OCI-LY7 (cell line): Measurements from ENCODE around the gene OR4D6.

ENCODE experiments used
- EZH2phosphoT487 ChIP-seq: fragments of 200-600 bp; sonication (generic); IDR thresholded peaks from 2 replicates; pipeline ENCODE4 v1.6.1; 2018; ENCODE audit warnings: low read depth, borderline replicate concordance, mild to moderate bottlenecking, mixed run types, antibody characterized with exemption, low read length, moderate library complexity, mixed read lengths
- TF ChIP-seq, protein P1 (sequence below): fragments of 200-600 bp; sonication (generic); conservative IDR thresholded peaks from 2 replicates; pipeline ENCODE4 v1.5.1; 2014; ENCODE audit warnings: mild to moderate bottlenecking, antibody characterized with exemption, low read length, moderate library complexity, mixed read lengths

DNA sequence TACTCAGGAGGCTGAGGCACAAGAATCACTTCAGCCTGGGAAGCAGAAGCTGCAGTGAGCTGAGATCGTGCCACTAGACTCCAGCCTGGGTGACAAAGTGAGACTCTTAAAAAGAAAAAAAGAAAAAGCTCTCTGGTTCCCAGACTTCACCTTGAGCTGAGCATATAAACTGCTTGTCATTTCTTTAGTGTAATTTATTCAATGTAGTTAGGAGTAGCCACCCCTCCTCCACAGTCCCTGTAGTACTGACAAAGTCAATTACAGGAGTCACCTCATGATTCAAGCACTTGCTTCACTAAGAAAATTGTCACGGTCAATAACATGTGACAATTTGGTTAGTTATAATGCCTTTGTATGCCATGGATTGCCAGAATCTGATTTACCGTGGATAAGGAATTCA lies 23.6 kb downstream of the OR4D6 start:
- TF ChIP-seq, protein P1, sequence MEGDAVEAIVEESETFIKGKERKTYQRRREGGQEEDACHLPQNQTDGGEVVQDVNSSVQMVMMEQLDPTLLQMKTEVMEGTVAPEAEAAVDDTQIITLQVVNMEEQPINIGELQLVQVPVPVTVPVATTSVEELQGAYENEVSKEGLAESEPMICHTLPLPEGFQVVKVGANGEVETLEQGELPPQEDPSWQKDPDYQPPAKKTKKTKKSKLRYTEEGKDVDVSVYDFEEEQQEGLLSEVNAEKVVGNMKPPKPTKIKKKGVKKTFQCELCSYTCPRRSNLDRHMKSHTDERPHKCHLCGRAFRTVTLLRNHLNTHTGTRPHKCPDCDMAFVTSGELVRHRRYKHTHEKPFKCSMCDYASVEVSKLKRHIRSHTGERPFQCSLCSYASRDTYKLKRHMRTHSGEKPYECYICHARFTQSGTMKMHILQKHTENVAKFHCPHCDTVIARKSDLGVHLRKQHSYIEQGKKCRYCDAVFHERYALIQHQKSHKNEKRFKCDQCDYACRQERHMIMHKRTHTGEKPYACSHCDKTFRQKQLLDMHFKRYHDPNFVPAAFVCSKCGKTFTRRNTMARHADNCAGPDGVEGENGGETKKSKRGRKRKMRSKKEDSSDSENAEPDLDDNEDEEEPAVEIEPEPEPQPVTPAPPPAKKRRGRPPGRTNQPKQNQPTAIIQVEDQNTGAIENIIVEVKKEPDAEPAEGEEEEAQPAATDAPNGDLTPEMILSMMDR = no peak
- no peak for TF ChIP-seq EZH2phosphoT487
